SK-N-MC (cell line): ENCODE results near the gene TSPAN3.

ENCODE experiments used
- EZH2 ChIP-seq: fragments of 200-600 bp; sonication (generic); IDR thresholded peaks from one replicate; pipeline ENCODE4 v1.6.1; 2017; ENCODE audit warnings: antibody characterized with exemption
- FOXP2 ChIP-seq: optimal IDR thresholded peaks from 2 replicates; pipeline ENCODE3; 2011; ENCODE audit warnings: mild to moderate bottlenecking, moderate library complexity; ENCODE audit not compliant: insufficient read depth; ENCODE audit errors: extremely low read length, control extremely low read depth
- POLR2AphosphoS5 ChIP-seq: IDR thresholded peaks from 2 replicates; pipeline ENCODE4 v1.6.1; 2012; ENCODE audit warnings: mild to moderate bottlenecking, low read depth, low read length, borderline replicate concordance

DNA sequence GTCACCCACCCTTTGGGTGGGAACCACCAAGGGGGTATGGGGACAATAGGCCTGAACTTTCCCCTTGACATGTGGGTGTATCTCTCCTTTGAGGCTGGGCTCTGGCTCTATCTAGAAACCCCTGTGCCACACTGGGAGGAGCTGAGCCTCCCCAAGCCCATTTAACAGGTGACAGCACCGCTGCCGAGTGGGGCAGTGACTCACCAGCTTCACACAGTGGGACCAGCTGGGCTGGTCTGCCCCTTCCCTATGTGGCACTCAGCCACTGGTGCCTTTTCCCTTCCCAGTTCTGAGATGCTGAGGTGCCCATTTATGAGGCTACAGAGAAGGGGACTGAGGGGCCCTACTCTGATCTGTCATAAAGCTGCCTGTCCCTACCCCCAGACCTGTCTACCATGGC, 70.9 kb downstream of the TSPAN3 start:
- no peak for TF ChIP-seq EZH2
- no peak for TF ChIP-seq POLR2AphosphoS5
- no peak for TF ChIP-seq FOXP2
